K562 (cell line): ENCODE measurements around the gene KCP. TPM values are rescaled to one million over a fixed set of nuclear protein-coding genes. Genes with fewer than 3 reads are reported as not detected.

Experiments used
- E2F3 ChIP-seq: fragments of 250-450 bp; sonication (Bioruptor Pico); IDR thresholded peaks from 2 replicates; pipeline ENCODE4 v1.4.0; 2020; ENCODE audit warnings: mild to moderate bottlenecking
- ERF ChIP-seq: fragments of 450-650 bp; formaldehyde crosslinking; IDR thresholded peaks from 2 replicates; pipeline ENCODE4 v1.4.0; 2020; ENCODE audit warnings: mild to moderate bottlenecking, mixed read lengths
- OTX1 ChIP-seq: fragments of 450-650 bp; formaldehyde crosslinking; IDR thresholded peaks from 2 replicates; pipeline ENCODE4 v1.4.0; 2022; ENCODE audit warnings: mild to moderate bottlenecking
- RB1 ChIP-seq: fragments of 450-650 bp; IDR thresholded peaks from 2 replicates; pipeline ENCODE4 v1.6.1; 2017; ENCODE audit warnings: low read depth, mild to moderate bottlenecking
- ZFX ChIP-seq: sonication (generic); formaldehyde crosslinking; IDR thresholded peaks from 2 replicates; pipeline ENCODE4 v1.8.0; 2022; ENCODE audit warnings: mild to moderate bottlenecking, missing genetic modification reagents, moderate library complexity
- polyA plus RNA-seq, 8 experiments: library from polyadenylated mRNA; depleted of rRNA in 4 of 8; stranded (reverse) in 5 of 8; unstranded in 3 of 8; fragments of >200 nt; fragmentation: Nextera tagmentation in 2 of 8; fragmentation: Illumina TruSeq in 1 of 8; extraction: Ambion mirVana in 2 of 8; extraction: Trizol in 1 of 8; gene quantifications; 2 replicates each; pipeline versions ENCODE4 v1.2.1 to v1.2.3, GENCODE V29; 2011 to 2014; ENCODE audit warnings: inconsistent platforms in 1 of 8, missing spikeins in 1 of 8
- total RNA-seq, 7 experiments: library from RNA; depleted of rRNA in 6 of 7; stranded (reverse); fragments of >200 nt in 6 of 7; fragmentation: Illumina TruSeq in 2 of 7; extraction: Trizol in 2 of 7; gene quantifications; 2 replicates each; pipeline versions ENCODE4 v1.2.1 to v1.2.3, GENCODE V29; 2011 to 2021; ENCODE audit warnings: low replicate concordance in 1 of 7
- TF ChIP-seq, protein P1 (sequence below), 3 experiments: IDR thresholded peaks in 2 of 3; conservative IDR thresholded peaks in 1 of 3; 2 replicates each; pipeline ENCODE4 v1.5.1; 2011 to 2012; ENCODE audit warnings: low read length in 3 of 3, mild to moderate bottlenecking in 3 of 3, control low read depth in 2 of 3, improper control_type of control experiment in 1 of 3, inconsistent platforms in 1 of 3, low read depth in 1 of 3, mixed read lengths in 1 of 3, moderate library complexity in 1 of 3; ENCODE audit not compliant: insufficient read depth in 2 of 3
- TF ChIP-seq, protein P2 (sequence below): sonication (generic); IDR thresholded peaks from 2 replicates; pipeline ENCODE4 v1.6.1; 2016
- TF ChIP-seq, protein P3 (sequence below), 3 experiments: fragments of 200-800 bp in 1 of 3; sonication (Bioruptor generic) in 1 of 3; sonication (generic) in 1 of 3; formaldehyde crosslinking in 1 of 3; IDR thresholded peaks; 2 replicates each; pipeline versions ENCODE4 v1.6.1 to v1.8.0; 2016 to 2022; ENCODE audit warnings: mild to moderate bottlenecking in 2 of 3, missing compliant biosample characterization in 2 of 3, missing genetic modification characterization in 2 of 3, missing genetic modification reagents in 1 of 3
- TF ChIP-seq, protein P4 (sequence below): fragments of 200-800 bp; sonication (Bioruptor generic); IDR thresholded peaks from 2 replicates; pipeline ENCODE4 v1.6.1; 2017; ENCODE audit warnings: missing genetic modification characterization, missing compliant biosample characterization

The KCP gene
- total and polyA plus RNA-seq, 9 of the 15 experiments (the other 6 are each of a cell fraction or from before 2014, with no cell fraction given): 0.06 to 0.17 (median 0.12) TPM; not detected in 3

DNA sequence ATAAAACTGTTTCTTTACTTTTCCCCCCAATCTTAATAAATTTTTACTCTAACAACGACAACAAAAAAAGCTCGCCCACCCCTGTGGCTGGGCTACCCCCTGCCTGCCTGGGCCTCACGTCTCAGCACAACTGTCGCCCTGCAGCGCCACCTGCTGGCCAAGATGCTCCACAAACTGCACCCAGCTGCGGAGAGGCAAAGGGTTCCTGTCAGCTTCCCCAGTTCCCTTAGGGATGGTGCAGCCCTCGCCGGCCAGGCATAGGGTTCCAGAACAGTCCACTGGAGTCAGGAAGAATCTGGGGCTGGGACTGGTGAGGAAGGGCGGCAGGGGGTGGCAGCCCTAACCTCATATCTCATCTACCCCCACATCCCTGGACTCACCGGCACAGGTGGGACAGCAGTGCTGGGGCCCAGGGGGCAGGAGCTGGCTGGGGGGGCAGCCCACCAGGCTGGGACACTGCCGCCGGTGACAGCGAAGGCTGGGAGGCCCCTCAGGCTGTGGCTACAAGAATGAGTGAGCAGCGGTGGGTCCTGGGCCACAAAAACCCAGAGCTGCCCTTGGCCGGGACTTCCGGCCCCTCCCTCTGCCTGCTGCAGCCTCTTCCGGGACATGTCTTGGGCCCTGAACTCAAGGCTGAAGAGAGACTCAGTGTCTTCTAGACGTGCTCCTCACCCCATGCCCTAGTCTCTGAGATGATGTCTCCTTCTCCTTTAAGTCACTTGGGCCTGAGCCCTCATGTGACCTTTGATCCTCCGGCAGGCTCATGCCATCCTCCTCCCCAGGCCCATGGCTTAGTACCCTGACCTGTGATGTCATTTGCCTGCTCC lies 26.7 kb downstream of the KCP start (continued):
- TF ChIP-seq, protein P1, sequence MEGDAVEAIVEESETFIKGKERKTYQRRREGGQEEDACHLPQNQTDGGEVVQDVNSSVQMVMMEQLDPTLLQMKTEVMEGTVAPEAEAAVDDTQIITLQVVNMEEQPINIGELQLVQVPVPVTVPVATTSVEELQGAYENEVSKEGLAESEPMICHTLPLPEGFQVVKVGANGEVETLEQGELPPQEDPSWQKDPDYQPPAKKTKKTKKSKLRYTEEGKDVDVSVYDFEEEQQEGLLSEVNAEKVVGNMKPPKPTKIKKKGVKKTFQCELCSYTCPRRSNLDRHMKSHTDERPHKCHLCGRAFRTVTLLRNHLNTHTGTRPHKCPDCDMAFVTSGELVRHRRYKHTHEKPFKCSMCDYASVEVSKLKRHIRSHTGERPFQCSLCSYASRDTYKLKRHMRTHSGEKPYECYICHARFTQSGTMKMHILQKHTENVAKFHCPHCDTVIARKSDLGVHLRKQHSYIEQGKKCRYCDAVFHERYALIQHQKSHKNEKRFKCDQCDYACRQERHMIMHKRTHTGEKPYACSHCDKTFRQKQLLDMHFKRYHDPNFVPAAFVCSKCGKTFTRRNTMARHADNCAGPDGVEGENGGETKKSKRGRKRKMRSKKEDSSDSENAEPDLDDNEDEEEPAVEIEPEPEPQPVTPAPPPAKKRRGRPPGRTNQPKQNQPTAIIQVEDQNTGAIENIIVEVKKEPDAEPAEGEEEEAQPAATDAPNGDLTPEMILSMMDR (IDR thresholded peaks at IDR 0.05 in 2 of 3, conservative IDR thresholded peaks at IDR 0.05 in 1 of 3; ENCODE audit: insufficient read depth in 2 of 3, low read depth in 1 of 3, low read length in 3 of 3): peak; percentile 97 to 99 (median 97)
- 0 out of 2 replicates have a peak, but pooled peaks have one; percentile 12 for TF ChIP-seq OTX1 (CRISPR knock-in tag)
- TF ChIP-seq, protein P2, sequence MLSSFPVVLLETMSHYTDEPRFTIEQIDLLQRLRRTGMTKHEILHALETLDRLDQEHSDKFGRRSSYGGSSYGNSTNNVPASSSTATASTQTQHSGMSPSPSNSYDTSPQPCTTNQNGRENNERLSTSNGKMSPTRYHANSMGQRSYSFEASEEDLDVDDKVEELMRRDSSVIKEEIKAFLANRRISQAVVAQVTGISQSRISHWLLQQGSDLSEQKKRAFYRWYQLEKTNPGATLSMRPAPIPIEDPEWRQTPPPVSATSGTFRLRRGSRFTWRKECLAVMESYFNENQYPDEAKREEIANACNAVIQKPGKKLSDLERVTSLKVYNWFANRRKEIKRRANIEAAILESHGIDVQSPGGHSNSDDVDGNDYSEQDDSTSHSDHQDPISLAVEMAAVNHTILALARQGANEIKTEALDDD: no peak
- peak; percentile 81; the same call in 1 of the 2 replicates for TF ChIP-seq RB1
- TF ChIP-seq, protein P3, sequence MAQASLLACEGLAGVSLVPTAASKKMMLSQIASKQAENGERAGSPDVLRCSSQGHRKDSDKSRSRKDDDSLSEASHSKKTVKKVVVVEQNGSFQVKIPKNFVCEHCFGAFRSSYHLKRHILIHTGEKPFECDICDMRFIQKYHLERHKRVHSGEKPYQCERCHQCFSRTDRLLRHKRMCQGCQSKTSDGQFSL (CRISPR knock-in tag; IDR thresholded peaks at IDR 0.05): peak; percentile 84
- TF ChIP-seq, protein P3 (tag; IDR thresholded peaks at IDR 0.05): no peak
- TF ChIP-seq, protein P4, sequence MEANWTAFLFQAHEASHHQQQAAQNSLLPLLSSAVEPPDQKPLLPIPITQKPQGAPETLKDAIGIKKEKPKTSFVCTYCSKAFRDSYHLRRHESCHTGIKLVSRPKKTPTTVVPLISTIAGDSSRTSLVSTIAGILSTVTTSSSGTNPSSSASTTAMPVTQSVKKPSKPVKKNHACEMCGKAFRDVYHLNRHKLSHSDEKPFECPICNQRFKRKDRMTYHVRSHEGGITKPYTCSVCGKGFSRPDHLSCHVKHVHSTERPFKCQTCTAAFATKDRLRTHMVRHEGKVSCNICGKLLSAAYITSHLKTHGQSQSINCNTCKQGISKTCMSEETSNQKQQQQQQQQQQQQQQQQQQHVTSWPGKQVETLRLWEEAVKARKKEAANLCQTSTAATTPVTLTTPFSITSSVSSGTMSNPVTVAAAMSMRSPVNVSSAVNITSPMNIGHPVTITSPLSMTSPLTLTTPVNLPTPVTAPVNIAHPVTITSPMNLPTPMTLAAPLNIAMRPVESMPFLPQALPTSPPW (CRISPR knock-in tag): peak; percentile 44
- 0 out of 2 replicates have a peak, but pooled peaks have one; percentile 32 for TF ChIP-seq E2F3
- 0 out of 2 replicates have a peak, but pooled peaks have one; percentile 52 for TF ChIP-seq ERF
- TF ChIP-seq ZFX (CRISPR knock-in tag): no peak
